Liver (tissue), 9 donors: Measurements from ENCODE around the gene PTPRN2. TPM values are rescaled to one million over a fixed set of nuclear protein-coding genes. Genes with fewer than 3 reads are reported as not detected.

Experiments used
- DNase-seq: peaks from one replicate; pipeline ENCODE4 v3.0.0-alpha.2; 2017; ENCODE audit warnings: low spot score
- H3K27ac ChIP-seq, 2 donors: one replicate each; pipeline ENCODE4 v1.7.0; 2013; ENCODE audit warnings: inconsistent platforms in 2 of 2, low read length in 2 of 2, control low read depth in 1 of 2, low read depth in 1 of 2, mild to moderate bottlenecking in 1 of 2
- H3K27me3 ChIP-seq, 4 donors: one replicate each; pipeline versions ENCODE4 v1.6.1 to v1.7.0; 2013; ENCODE audit warnings: low read length in 3 of 4, inconsistent platforms in 1 of 4, mild to moderate bottlenecking in 1 of 4, moderate library complexity in 1 of 4; ENCODE audit not compliant: control insufficient read depth in 4 of 4, insufficient read depth in 4 of 4
- H3K36me3 ChIP-seq, 4 donors: one replicate each; pipeline versions ENCODE4 v1.6.1 to v1.7.0; 2013; ENCODE audit warnings: low read length in 3 of 4, mild to moderate bottlenecking in 3 of 4, low read depth in 1 of 4, moderate library complexity in 1 of 4; ENCODE audit not compliant: control insufficient read depth in 4 of 4, insufficient read depth in 3 of 4
- H3K4me1 ChIP-seq, 4 donors: one replicate each; pipeline versions ENCODE4 v1.6.1 to v1.7.0; 2013; ENCODE audit warnings: low read length in 3 of 4, mild to moderate bottlenecking in 3 of 4, moderate library complexity in 1 of 4; ENCODE audit not compliant: control insufficient read depth in 4 of 4, insufficient read depth in 4 of 4
- H3K4me3 ChIP-seq, 3 donors: one replicate each; pipeline versions ENCODE4 v1.6.1 to v1.7.0; 2013; ENCODE audit warnings: low read length in 3 of 3, control low read depth in 1 of 3, low read depth in 1 of 3, mild to moderate bottlenecking in 1 of 3
- H3K9ac ChIP-seq, 2 donors: one replicate each; pipeline ENCODE4 v1.7.0; 2013; ENCODE audit warnings: low read length in 2 of 2, mild to moderate bottlenecking in 2 of 2, moderate library complexity in 2 of 2, control low read depth in 1 of 2, low read depth in 1 of 2
- H3K9me3 ChIP-seq, 4 donors: one replicate each; pipeline versions ENCODE4 v1.6.1 to v1.7.0; 2013; ENCODE audit warnings: low read length in 3 of 4; ENCODE audit not compliant: control insufficient read depth in 4 of 4
- EGR1 ChIP-seq, 2 donors: IDR thresholded peaks; 2 replicates each; pipeline ENCODE4 v1.6.1; 2016 to 2018; ENCODE audit warnings: antibody characterized with exemption in 2 of 2, low read depth in 2 of 2
- FOXA1 ChIP-seq: IDR thresholded peaks from 2 replicates; pipeline ENCODE4 v1.6.1; 2016; ENCODE audit warnings: antibody characterized with exemption
- FOXA2 ChIP-seq: IDR thresholded peaks from 2 replicates; pipeline ENCODE4 v1.6.1; 2016; ENCODE audit warnings: antibody characterized with exemption
- GABPA ChIP-seq, 2 donors: IDR thresholded peaks in 1 of 2; conservative IDR thresholded peaks in 1 of 2; 2 replicates each; pipeline ENCODE4 v1.6.1; 2016; ENCODE audit warnings: antibody characterized with exemption in 2 of 2, mild to moderate bottlenecking in 1 of 2, moderate library complexity in 1 of 2
- HNF4A ChIP-seq, 2 donors: conservative IDR thresholded peaks; 2 replicates each; pipeline ENCODE4 v1.6.1; 2016; ENCODE audit warnings: antibody characterized with exemption in 2 of 2, mild to moderate bottlenecking in 2 of 2
- HNF4G ChIP-seq: IDR thresholded peaks from 2 replicates; pipeline ENCODE4 v1.6.1; 2016; ENCODE audit warnings: antibody characterized with exemption
- JUND ChIP-seq, 2 donors: IDR thresholded peaks; 2 replicates each; pipeline ENCODE4 v1.6.1; 2016; ENCODE audit warnings: antibody characterized with exemption in 2 of 2
- NR2F2 ChIP-seq: IDR thresholded peaks from 2 replicates; pipeline ENCODE4 v1.6.1; 2016; ENCODE audit warnings: antibody characterized with exemption
- RAD21 ChIP-seq, 2 donors: IDR thresholded peaks; 2 replicates each; pipeline ENCODE4 v1.6.1; 2016; ENCODE audit warnings: antibody characterized with exemption in 2 of 2, mild to moderate bottlenecking in 2 of 2
- RXRA ChIP-seq, 2 donors: IDR thresholded peaks; 2 replicates each; pipeline ENCODE4 v1.6.1; 2017 to 2018; ENCODE audit warnings: antibody characterized with exemption in 2 of 2, mild to moderate bottlenecking in 1 of 2
- SP1 ChIP-seq: IDR thresholded peaks from 2 replicates; pipeline ENCODE4 v1.6.1; 2018; ENCODE audit warnings: antibody characterized with exemption, mild to moderate bottlenecking
- TAF1 ChIP-seq: conservative IDR thresholded peaks from 2 replicates; pipeline ENCODE4 v1.6.1; 2016; ENCODE audit warnings: antibody characterized with exemption, mild to moderate bottlenecking
- WGBS: extraction: QIAGEN DNeasy Blood & Tissue Kit; methylation state at CpG from one replicate; pipeline ENCODE4 v1.1.7; 2013; 5-methylcytosine and 5-hydroxymethylcytosine counted together
- polyA plus RNA-seq, 2 donors: library from polyadenylated mRNA; stranded (reverse) in 1 of 2; unstranded in 1 of 2; fragments of 200-250 nt in 1 of 2; fragments of >200 nt in 1 of 2; fragmentation: Nextera tagmentation in 1 of 2; extraction: Ambion mirVana in 1 of 2; gene quantifications; one replicate each; pipeline versions ENCODE4 v1.2.1 to v1.2.3, GENCODE V29; 2013 to 2015
- total RNA-seq, 2 donors: library from RNA; depleted of rRNA; stranded (reverse); fragments of >200 nt; gene quantifications; one replicate each; pipeline ENCODE4 v1.2.3, GENCODE V29; 2014
- TF ChIP-seq, protein P1 (sequence below): IDR thresholded peaks from 2 replicates; pipeline ENCODE4 v1.6.1; 2016; ENCODE audit warnings: antibody characterized with exemption
- TF ChIP-seq, protein P2 (sequence below): IDR thresholded peaks from 2 replicates; pipeline ENCODE4 v1.6.1; 2016; ENCODE audit warnings: antibody characterized with exemption
- TF ChIP-seq, protein P3 (sequence below): IDR thresholded peaks from 2 replicates; pipeline ENCODE4 v1.6.1; 2016; ENCODE audit warnings: antibody characterized with exemption, mild to moderate bottlenecking
- TF ChIP-seq, protein P4 (sequence below): IDR thresholded peaks from 2 replicates; pipeline ENCODE4 v1.6.1; 2016; ENCODE audit warnings: antibody characterized with exemption
- TF ChIP-seq, protein P5 (sequence below): fragments of 150-350 bp; IDR thresholded peaks from 2 replicates; pipeline ENCODE4 v1.5.1; 2017; ENCODE audit warnings: improper control_type of control experiment, low read depth, low read length; ENCODE audit not compliant: missing input control
- donor health status: healthy.
- donor health status: healthy.
- donor health status: healthy.
- donor health status: healthy.
- donor health status: healthy.

PTPRN2 gene
- total and polyA plus RNA-seq, 4 donors: 0.75 to 1.9 (median 1.1) TPM

DNA sequence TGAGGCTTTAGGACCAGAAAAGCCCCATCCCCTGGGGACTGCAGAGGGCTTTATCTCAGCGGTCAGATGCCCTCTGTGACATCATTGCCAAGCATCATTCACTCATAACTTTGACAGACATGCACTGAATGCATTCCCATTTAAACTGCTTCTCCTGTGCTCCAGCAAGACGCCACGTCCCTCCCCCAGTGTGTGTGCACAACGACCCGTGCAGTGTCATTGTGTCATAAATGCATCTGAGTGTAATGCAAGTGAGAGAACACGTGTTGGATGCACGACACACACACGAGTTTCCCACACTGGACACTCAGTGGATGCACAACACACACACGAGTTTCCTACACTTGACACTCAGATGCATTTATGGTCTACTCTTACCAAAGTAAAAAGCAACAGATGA is 337.9 kb downstream of the PTPRN2 start:
- Histone ChIP-seq H3K36me3 (no peaks in the 10 kb centered on the region), H3K4me1 (no peaks in the 10 kb centered on the region), H3K9ac (no peak overlapping the region), H3K4me3 (no peak overlapping the region), H3K27ac (no peak overlapping the region), H3K9me3 (no peaks in the 10 kb centered on the region), H3K27me3 (no peaks in the 10 kb centered on the region)
- 79% methylated on average over 9 of the region's 9 CpGs for WGBS
- DNase-seq: no peak
- TF ChIP-seq SP1: no peak
- no peak for TF ChIP-seq RAD21 (IDR thresholded peaks at IDR 0.05)
- TF ChIP-seq JUND (IDR thresholded peaks at IDR 0.05): no peak
- no peak for TF ChIP-seq HNF4G
- no peak for TF ChIP-seq EGR1 (IDR thresholded peaks at IDR 0.05; ENCODE audit: low read depth in 2 of 2)
- no peak for TF ChIP-seq TAF1
- TF ChIP-seq, protein P1, sequence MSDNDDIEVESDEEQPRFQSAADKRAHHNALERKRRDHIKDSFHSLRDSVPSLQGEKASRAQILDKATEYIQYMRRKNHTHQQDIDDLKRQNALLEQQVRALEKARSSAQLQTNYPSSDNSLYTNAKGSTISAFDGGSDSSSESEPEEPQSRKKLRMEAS: no peak
- no peak for TF ChIP-seq GABPA (IDR thresholded peaks at IDR 0.05 in 1 of 2, conservative IDR thresholded peaks at IDR 0.05 in 1 of 2)
- no peak for TF ChIP-seq FOXA2
- TF ChIP-seq NR2F2: no peak
- no peak for TF ChIP-seq HNF4A (conservative IDR thresholded peaks at IDR 0.05)
- TF ChIP-seq, protein P2, sequence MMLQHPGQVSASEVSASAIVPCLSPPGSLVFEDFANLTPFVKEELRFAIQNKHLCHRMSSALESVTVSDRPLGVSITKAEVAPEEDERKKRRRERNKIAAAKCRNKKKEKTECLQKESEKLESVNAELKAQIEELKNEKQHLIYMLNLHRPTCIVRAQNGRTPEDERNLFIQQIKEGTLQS: no peak
- no peak for TF ChIP-seq FOXA1
- TF ChIP-seq, protein P3, sequence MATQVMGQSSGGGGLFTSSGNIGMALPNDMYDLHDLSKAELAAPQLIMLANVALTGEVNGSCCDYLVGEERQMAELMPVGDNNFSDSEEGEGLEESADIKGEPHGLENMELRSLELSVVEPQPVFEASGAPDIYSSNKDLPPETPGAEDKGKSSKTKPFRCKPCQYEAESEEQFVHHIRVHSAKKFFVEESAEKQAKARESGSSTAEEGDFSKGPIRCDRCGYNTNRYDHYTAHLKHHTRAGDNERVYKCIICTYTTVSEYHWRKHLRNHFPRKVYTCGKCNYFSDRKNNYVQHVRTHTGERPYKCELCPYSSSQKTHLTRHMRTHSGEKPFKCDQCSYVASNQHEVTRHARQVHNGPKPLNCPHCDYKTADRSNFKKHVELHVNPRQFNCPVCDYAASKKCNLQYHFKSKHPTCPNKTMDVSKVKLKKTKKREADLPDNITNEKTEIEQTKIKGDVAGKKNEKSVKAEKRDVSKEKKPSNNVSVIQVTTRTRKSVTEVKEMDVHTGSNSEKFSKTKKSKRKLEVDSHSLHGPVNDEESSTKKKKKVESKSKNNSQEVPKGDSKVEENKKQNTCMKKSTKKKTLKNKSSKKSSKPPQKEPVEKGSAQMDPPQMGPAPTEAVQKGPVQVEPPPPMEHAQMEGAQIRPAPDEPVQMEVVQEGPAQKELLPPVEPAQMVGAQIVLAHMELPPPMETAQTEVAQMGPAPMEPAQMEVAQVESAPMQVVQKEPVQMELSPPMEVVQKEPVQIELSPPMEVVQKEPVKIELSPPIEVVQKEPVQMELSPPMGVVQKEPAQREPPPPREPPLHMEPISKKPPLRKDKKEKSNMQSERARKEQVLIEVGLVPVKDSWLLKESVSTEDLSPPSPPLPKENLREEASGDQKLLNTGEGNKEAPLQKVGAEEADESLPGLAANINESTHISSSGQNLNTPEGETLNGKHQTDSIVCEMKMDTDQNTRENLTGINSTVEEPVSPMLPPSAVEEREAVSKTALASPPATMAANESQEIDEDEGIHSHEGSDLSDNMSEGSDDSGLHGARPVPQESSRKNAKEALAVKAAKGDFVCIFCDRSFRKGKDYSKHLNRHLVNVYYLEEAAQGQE: no peak

DNA sequence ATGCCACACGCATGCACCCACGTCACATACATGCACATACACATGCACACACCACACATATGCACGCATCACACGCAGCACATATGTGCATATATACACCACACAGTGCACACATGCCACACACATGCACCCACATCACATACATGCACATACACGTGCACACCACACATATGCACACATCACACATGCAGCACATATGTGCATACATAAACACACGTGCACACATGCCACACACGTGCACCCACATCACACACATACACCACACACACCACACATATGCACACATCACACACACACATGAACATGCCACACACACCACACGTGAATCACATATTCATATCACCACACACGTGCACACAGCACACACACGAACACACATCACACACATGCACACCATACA is 338.8 kb downstream of the PTPRN2 start:
- H3K4me1 ChIP-seq: no peaks in the 10 kb centered on the region
- no peak overlapping the region for H3K4me3 ChIP-seq
- H3K27me3 ChIP-seq: no peaks in the 10 kb centered on the region
- DNase-seq: peak; percentile 1
- 76% methylated on average over 10 of the region's 10 CpGs for WGBS
- H3K36me3 ChIP-seq: no peaks in the 10 kb centered on the region
- H3K9ac ChIP-seq: no peak overlapping the region
- H3K9me3 ChIP-seq: no peaks in the 10 kb centered on the region
- H3K27ac ChIP-seq: no peak overlapping the region
- TF ChIP-seq NR2F2 (no peak), HNF4G (no peak), FOXA1 (no peak), FOXA2 (no peak), GABPA (IDR thresholded peaks at IDR 0.05 in 1 of 2, conservative IDR thresholded peaks at IDR 0.05 in 1 of 2) (no peak), JUND (IDR thresholded peaks at IDR 0.05) (no peak), SP1 (no peak), HNF4A (conservative IDR thresholded peaks at IDR 0.05) (no peak), RXRA (IDR thresholded peaks at IDR 0.05) (no peak), EGR1 (IDR thresholded peaks at IDR 0.05; ENCODE audit: low read depth in 2 of 2) (no peak)
- TF ChIP-seq, protein P3: no peak
- TF ChIP-seq, protein P4, sequence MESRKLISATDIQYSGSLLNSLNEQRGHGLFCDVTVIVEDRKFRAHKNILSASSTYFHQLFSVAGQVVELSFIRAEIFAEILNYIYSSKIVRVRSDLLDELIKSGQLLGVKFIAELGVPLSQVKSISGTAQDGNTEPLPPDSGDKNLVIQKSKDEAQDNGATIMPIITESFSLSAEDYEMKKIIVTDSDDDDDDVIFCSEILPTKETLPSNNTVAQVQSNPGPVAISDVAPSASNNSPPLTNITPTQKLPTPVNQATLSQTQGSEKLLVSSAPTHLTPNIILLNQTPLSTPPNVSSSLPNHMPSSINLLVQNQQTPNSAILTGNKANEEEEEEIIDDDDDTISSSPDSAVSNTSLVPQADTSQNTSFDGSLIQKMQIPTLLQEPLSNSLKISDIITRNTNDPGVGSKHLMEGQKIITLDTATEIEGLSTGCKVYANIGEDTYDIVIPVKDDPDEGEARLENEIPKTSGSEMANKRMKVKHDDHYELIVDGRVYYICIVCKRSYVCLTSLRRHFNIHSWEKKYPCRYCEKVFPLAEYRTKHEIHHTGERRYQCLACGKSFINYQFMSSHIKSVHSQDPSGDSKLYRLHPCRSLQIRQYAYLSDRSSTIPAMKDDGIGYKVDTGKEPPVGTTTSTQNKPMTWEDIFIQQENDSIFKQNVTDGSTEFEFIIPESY: no peak
- TF ChIP-seq, protein P5, sequence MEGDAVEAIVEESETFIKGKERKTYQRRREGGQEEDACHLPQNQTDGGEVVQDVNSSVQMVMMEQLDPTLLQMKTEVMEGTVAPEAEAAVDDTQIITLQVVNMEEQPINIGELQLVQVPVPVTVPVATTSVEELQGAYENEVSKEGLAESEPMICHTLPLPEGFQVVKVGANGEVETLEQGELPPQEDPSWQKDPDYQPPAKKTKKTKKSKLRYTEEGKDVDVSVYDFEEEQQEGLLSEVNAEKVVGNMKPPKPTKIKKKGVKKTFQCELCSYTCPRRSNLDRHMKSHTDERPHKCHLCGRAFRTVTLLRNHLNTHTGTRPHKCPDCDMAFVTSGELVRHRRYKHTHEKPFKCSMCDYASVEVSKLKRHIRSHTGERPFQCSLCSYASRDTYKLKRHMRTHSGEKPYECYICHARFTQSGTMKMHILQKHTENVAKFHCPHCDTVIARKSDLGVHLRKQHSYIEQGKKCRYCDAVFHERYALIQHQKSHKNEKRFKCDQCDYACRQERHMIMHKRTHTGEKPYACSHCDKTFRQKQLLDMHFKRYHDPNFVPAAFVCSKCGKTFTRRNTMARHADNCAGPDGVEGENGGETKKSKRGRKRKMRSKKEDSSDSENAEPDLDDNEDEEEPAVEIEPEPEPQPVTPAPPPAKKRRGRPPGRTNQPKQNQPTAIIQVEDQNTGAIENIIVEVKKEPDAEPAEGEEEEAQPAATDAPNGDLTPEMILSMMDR: no peak
